Occipital lobe (tissue), 2 donors: ENCODE data around the gene TBL3. TPM values are rescaled to one million over a fixed set of nuclear protein-coding genes. Genes with fewer than 3 reads are reported as not detected.
A peak's percentile ranks its signal among the peaks of the same experiment; 100 is the strongest.
"Not testable (repeated sequence)": the region's sequence is repeated elsewhere in the genome, so short reads cannot be mapped to it uniquely, and the experiment has no call there.

Experiments
- DNase-seq: peaks from one replicate; lab custom pipeline; 2025; lab: John Stamatoyannopoulos, UW
- total RNA-seq: library from RNA; depleted of rRNA; stranded (reverse); fragments of >200 nt; gene quantifications from one replicate; pipeline ENCODE4 v1.2.3, GENCODE V29; 2014

TBL3 gene
- total RNA-seq, 1 donor from 2014 or later = 12.0 TPM

- no peak for DNase-seq
These were observed 27.3 kb downstream of the TBL3 start for GRCh38 chr16:1998852-1999801.

- DNase-seq = no peak
These were observed 28.1 kb downstream of the TBL3 start for GRCh38 chr16:1999866-2000514.

GRCh38 chr16:2001035-2001434 is 29.2 kb downstream of the TBL3 start:
- DNase-seq = no peak

GRCh38 chr16:2001456-2002355 is 29.9 kb downstream of the TBL3 start:
- DNase-seq = no peak

- no peak for DNase-seq
These were observed 30.8 kb downstream of the TBL3 start for GRCh38 chr16:2002406-2003230.

GRCh38 chr16:2003231-2003826 is 31.5 kb downstream of the TBL3 start:
- no peak for DNase-seq

GRCh38 chr16:2003827-2004641 is 32.2 kb downstream of the TBL3 start:
- peak; percentile 49 for DNase-seq

GRCh38 chr16:2004795-2005517 is 33.1 kb downstream of the TBL3 start:
- DNase-seq = no peak

- DNase-seq = no peak
These were observed 33.8 kb downstream of the TBL3 start for GRCh38 chr16:2005646-2006045.

- no peak for DNase-seq
These were observed 34.5 kb downstream of the TBL3 start for GRCh38 chr16:2006317-2006716.

GRCh38 chr16:2007081-2007836 is 35.4 kb downstream of the TBL3 start:
- no peak for DNase-seq

- DNase-seq = no peak
These were observed 36.2 kb downstream of the TBL3 start for GRCh38 chr16:2008009-2008526.

GRCh38 chr16:2008631-2009163 is 36.8 kb downstream of the TBL3 start:
- DNase-seq = no peak

- DNase-seq = no peak
These were observed 37.4 kb downstream of the TBL3 start for GRCh38 chr16:2009164-2009711.

GRCh38 chr16:2009791-2010510 is 38.1 kb downstream of the TBL3 start, which contains the start of gene ZNF598:
Gene ZNF598 (minus strand): TSS chr16:2009821.
- DNase-seq = peak; percentile 71

GRCh38 chr16:2011726-2012125 is 39.9 kb downstream of the TBL3 start:
- DNase-seq = not testable (repeated sequence)
